NCI-H748 (cell line): Measurements from ENCODE around the gene FMR1.

ENCODE experiments used
- DNase-seq: peaks from one replicate; lab custom pipeline; 2025; ENCODE audit not compliant: unreplicated experiment; lab: John Stamatoyannopoulos, UW

FMR1 gene

GRCh38 chrX:147911192-147912022, at the start of gene FMR1:
FMR1 (plus strand) TSS chrX:147911919; CDS start chrX:147912180, 261 bp downstream.
- DNase-seq = peak; percentile 93

- DNase-seq = no peak
Observed at GRCh38 chrX:147875866-147876596, 35.7 kb upstream of the FMR1 start.

GRCh38 chrX:147876849-147877646, 34.7 kb upstream of the FMR1 start:
- DNase-seq = no peak

DNA sequence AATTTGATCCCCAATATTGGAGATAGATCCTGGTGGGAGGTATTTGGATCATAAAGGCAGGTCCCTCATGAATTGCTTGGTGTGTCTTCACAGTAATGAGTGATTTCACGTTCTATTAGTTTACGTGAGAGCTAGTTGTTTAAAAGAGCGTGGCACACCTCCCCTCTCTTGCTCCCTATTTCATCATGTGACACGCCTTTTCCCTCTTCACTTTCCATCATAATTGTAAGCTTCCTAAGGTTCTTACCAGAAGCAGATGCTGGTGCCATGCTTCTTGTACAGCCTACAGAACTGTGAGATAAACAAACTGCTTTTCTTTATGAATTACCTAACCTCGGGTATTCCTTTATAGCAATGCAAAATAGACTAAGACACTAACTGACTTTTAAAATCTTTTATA, 34.0 kb upstream of the FMR1 start:
- no peak for DNase-seq

DNA sequence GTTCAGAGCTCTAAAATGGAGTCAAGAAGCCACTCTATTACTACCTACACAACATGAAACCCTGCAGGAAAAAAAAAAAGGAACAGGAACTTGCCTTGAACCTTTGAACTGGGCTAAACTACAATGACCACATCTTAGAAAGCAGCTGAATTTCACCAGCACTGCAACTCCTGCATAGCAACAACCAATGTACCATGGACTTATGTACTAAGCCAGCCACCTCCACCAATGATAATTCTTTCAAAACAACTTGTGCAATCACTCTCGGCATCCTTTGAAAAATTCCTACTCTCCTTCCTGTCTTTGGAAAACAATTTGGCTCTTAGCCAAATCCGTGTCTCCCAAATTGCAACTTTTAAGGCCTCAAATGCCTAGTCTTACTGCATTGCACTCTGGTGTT, 26.8 kb upstream of the FMR1 start:
- DNase-seq = no peak

DNA sequence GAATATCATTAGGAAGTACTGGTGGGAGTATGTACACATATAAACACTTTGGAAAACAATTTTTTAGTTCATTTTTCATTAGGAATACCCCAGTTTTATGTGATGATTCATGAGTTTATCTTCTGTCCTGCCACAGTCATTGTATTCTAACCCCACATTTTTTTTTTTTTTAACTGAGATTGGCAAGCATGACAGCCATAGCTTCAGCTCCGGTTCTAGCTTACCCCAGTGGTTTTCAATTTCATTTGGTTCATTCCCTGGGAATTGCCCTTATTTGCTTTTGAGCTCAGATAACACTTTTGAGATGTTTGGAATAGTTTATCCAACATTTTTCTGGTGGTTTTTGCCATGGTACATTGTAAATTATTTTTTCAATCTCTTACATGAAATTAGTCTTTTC, 21.0 kb upstream of the FMR1 start:
- DNase-seq = no peak

DNA sequence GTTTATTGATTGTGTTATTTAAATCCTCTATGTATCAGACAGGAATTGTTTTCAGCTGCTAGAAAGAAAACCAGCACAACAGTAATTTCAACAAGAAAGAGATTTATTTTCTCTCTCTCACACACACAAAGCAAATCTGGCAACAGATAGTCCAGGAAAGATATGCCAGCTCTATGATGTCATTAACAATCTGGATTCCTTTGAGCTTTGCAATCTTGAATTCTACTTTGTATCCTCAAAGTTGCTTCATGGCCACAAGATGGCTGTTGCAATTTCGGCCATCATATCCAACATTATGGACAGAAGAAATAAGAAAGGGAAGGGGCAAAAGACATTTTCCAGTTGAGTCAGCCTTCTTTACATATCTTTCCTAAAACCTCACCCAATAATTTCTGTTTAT, 19.8 kb upstream of the FMR1 start:
- no peak for DNase-seq

DNA sequence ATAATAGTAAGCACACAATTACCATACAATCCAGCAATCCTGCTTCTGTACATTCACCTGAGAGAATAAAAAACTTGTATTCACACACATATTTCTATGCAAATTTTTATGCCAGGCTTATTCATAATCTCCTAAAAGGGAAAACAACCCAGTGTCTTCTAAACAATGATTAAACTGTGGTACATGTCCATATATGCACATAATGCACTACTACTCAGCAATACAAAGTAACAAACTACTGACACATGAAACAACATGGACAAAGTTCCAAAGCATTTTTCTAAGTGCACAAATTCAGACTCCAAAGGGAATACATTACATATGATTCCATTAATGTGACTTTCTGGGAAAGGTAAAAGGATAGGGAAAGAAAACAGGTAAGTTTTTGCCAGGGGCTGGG, 18.0 kb upstream of the FMR1 start:
- no peak for DNase-seq

GRCh38 chrX:147894366-147894963, 17.3 kb upstream of the FMR1 start:
- DNase-seq = no peak

GRCh38 chrX:147897117-147897516, 14.6 kb upstream of the FMR1 start:
- DNase-seq = no peak

GRCh38 chrX:147898951-147899350, 12.8 kb upstream of the FMR1 start:
- no peak for DNase-seq

DNA sequence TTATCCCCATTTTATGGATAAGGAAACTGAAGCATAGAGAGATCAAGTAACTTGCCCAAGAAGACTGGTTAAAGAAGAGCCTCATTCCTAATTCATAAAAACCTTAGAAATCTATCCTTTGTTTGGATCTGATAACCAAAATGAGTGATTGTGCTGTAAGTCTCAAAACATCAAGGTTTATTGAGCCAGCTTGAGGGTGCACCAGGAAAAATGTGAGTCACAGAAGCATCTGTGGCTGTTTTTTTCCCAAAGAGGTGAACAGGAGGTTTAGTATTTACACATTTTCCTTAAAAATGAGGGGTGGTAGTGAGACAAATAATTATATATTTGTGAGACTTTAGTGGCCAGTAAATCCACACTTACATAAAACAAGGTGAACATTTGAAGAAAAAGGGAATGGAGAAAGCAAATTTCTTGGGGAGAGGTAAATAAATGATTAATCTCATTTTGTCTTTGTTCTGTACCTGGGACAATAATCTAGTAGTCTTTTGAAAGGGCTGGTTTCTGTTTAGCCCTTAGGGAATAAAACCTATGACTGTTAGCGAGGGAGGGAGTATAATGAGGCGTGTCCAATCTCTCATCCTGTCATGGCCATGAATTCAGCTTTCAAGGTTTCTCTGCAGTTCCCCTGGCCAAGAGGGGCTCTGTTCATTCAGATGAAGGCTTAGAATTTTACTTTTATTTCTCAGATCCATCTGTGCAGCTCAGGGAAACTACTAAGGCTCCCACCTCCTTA, 12.2 kb upstream of the FMR1 start:
- DNase-seq = no peak

- DNase-seq = no peak
Observed at GRCh38 chrX:147900349-147900748, 11.4 kb upstream of the FMR1 start.

DNA sequence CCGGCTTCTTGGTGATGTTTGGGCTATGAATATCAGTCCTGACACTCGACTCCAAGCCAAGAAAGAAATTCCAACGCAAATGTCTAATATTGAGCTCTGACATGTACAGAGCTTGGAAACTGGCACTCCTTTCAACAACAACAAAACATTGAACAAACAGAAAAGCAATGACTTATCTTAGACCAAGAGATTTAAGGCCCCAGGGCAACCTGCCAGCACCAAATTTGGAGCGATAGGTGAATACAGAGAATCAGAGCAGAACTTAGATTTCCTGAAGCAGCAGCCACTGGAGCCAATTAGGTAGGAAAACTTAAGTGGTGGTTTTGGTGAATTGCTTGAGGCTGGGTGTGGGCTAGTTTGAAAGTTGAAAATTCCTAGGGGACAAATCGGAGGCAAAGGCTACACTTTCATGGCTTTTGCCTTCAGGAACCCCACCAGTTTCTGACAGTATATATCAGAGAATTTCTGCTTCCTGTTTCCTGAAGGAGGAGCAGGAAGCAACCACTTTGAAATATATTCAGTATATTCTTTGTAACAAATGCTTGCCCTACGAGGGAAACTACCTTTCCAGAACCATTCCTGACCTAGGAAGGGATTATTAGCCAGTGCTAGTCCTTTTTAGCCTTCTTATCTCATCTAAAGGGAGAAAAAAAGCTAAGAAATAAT, 10.1 kb upstream of the FMR1 start:
- DNase-seq = no peak

DNA sequence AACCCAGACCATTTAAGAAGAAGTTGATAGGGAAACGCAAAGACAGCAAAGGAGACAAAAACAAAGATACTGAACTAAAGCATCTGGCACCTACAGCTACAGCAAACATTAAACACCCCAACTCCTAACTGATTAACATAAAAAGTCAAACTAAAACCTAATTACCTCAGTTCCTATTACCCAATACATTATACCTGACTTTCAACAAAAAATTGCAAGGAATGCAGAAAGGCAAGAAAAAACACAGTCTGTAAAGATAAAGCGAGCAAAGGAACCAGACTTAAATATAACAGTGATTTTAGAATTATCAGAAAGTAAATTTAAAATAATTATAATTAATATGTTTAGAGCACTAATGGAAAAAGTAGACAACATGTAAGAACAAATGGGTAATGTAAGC, 9.4 kb upstream of the FMR1 start:
- no peak for DNase-seq

- no peak for DNase-seq
Observed at GRCh38 chrX:147908106-147908505, 3.6 kb upstream of the FMR1 start.

- DNase-seq = peak; percentile 1
Observed at GRCh38 chrX:147910607-147911006, 1.1 kb upstream of the FMR1 start.

- DNase-seq = peak; percentile 58
Observed at GRCh38 chrX:147912093-147912801, 528 bp downstream of the FMR1 start.

DNA sequence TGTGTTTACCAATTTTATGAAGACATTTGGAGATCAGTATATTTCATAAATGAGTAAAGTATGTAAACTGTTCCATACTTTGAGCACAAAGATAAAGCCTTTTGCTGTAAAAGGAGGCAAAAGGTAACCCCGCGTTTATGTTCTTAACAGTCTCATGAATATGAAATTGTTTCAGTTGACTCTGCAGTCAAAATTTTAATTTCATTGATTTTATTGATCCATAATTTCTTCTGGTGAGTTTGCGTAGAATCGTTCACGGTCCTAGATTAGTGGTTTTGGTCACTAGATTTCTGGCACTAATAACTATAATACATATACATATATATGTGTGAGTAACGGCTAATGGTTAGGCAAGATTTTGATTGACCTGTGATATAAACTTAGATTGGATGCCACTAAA, 1.9 kb downstream of the FMR1 start:
- no peak for DNase-seq
